Spleen (tissue), 11 donors: Measurements from ENCODE around the gene RORC. TPM values are rescaled to one million over a fixed set of nuclear protein-coding genes. Genes with fewer than 3 reads are reported as not detected.

Source experiments
- DNase-seq: peaks from one replicate; pipeline ENCODE4 v3.0.0-alpha.2; 2020
- H3K27ac ChIP-seq, 8 donors: fragments of 200-600 bp; sonication (generic) in 7 of 8; 1 replicate in 4 of 8; 2 replicates in 4 of 8; pipeline versions ENCODE4 v1.5.0 to v1.8.0; 2016 to 2021; ENCODE audit warnings: inconsistent platforms in 4 of 8, mild to moderate bottlenecking in 4 of 8, moderate library complexity in 1 of 8
- H3K27me3 ChIP-seq, 7 donors: fragments of 200-600 bp; sonication (generic) in 6 of 7; replicated peaks in 1 of 7; 1 replicate in 4 of 7; 2 replicates in 3 of 7; pipeline versions ENCODE4 v1.5.0 to v1.8.0; 2016 to 2021; ENCODE audit warnings: inconsistent platforms in 3 of 7, mild to moderate bottlenecking in 1 of 7
- H3K36me3 ChIP-seq, 6 donors: fragments of 200-600 bp; sonication (generic) in 5 of 6; 1 replicate in 4 of 6; 2 replicates in 2 of 6; pipeline versions ENCODE4 v1.5.0 to v1.8.0; 2016 to 2021; ENCODE audit warnings: inconsistent platforms in 2 of 6
- H3K4me1 ChIP-seq, 6 donors: fragments of 200-600 bp; sonication (generic) in 5 of 6; 1 replicate in 3 of 6; 2 replicates in 3 of 6; pipeline versions ENCODE4 v1.5.0 to v1.8.0; 2016 to 2021; ENCODE audit warnings: inconsistent platforms in 3 of 6
- H3K4me3 ChIP-seq, 8 donors: fragments of 200-600 bp; sonication (generic) in 7 of 8; 1 replicate in 4 of 8; 2 replicates in 4 of 8; pipeline versions ENCODE4 v1.5.0 to v1.8.0; 2016 to 2021; ENCODE audit warnings: inconsistent platforms in 4 of 8, mild to moderate bottlenecking in 4 of 8, moderate library complexity in 2 of 8
- H3K9me3 ChIP-seq, 8 donors: fragments of 200-600 bp; sonication (generic) in 7 of 8; 1 replicate in 4 of 8; 2 replicates in 4 of 8; pipeline versions ENCODE4 v1.5.0 to v1.8.0; 2016 to 2021; ENCODE audit warnings: inconsistent platforms in 4 of 8
- CTCF ChIP-seq, 11 experiments: fragments of 200-600 bp in 7 of 11; fragments of 450-650 bp in 4 of 11; sonication (generic) in 4 of 11; IDR thresholded peaks in 8 of 11; conservative IDR thresholded peaks in 3 of 11; 1 replicate in 7 of 11; 2 replicates in 4 of 11; pipeline versions ENCODE4 v1.4.0 to v1.8.0; 2016 to 2021; ENCODE audit warnings: antibody characterized with exemption in 11 of 11, inconsistent platforms in 4 of 11, mild to moderate bottlenecking in 1 of 11
- POLR2A ChIP-seq, 3 donors: fragments of 450-650 bp; IDR thresholded peaks; one replicate each; pipeline ENCODE4 v1.5.1; 2017; ENCODE audit warnings: antibody characterized with exemption in 3 of 3, mild to moderate bottlenecking in 1 of 3
- POLR2AphosphoS5 ChIP-seq, 3 donors: sonication (generic); formaldehyde crosslinking; IDR thresholded peaks; one replicate each; pipeline ENCODE4 v1.5.1; 2017; ENCODE audit warnings: antibody characterized with exemption in 3 of 3
- WGBS, 5 donors: extraction: QIAGEN DNeasy Blood & Tissue Kit in 3 of 5; methylation state at CpG; one replicate each; pipeline versions ENCODE4 v1.1.5 to v1.1.7; 2013 to 2018; 5-methylcytosine and 5-hydroxymethylcytosine counted together
- intact Hi-C: fragments of 100-400 bp; cut with DNase I; formaldehyde crosslinking; loops from one replicate; pipeline ENCODE4 v1.15.0; 2023; ENCODE audit warnings: low total_unique reads
- polyA plus RNA-seq, 3 donors: library from polyadenylated mRNA; stranded (reverse); fragments of 200-250 nt; gene quantifications; one replicate each; pipeline ENCODE4 v1.2.1, GENCODE V29; 2013
- total RNA-seq, 7 donors: library from RNA; depleted of rRNA in 3 of 7; stranded (reverse); fragments of >200 nt in 3 of 7; fragmentation: NEBNext Ultra II Directional in 4 of 7; extraction: Animal tissue kit (Norgen Biotek cat#: 25700) in 4 of 7; gene quantifications; one replicate each; pipeline versions ENCODE4 v1.1.0 to v1.2.1, GENCODE V29; 2016 to 2021
- donor health status: healthy with polysubstance abuse.
- donor health status: DM: no; HTN: no; CAD: no; lungs with moderate emphysema.
- donor health status: DM: no; HTN: no; CAD: no.
- donor health status: Bipolar disorder and iron deficiency.
- donor health status: healthy.
- donor health status: DM: no; HTN: no; CAD: no.
- donor health status: DM: yes; HTN: yes; CAD: no.

RORC gene
- total and polyA plus RNA-seq, 10 donors = 0.14 to 4.1 (median 1.6) TPM

- TF ChIP-seq POLR2AphosphoS5 (IDR thresholded peaks at IDR 0.05) = no peak
- TF ChIP-seq CTCF (IDR thresholded peaks at IDR 0.05 in 8 of 11, conservative IDR thresholded peaks at IDR 0.05 in 3 of 11) = no peak
- TF ChIP-seq POLR2A (IDR thresholded peaks at IDR 0.05) = no peak
- 41 to 50% (median 49%) methylated on average over 6 to 7 of the region's 7 CpGs for WGBS, 5 donors
- peaks cover 0 to 14% (median 3%) of the 10 kb centered on the region in 6 donors for H3K4me1 ChIP-seq
- H3K27me3 ChIP-seq = peaks cover 0 to 24% (median 0%) of the 10 kb centered on the region in 7 donors
- no peak for DNase-seq
- H3K4me3 ChIP-seq = no peak overlapping the region
- no peaks in the 10 kb centered on the region for H3K36me3 ChIP-seq
- no peaks in the 10 kb centered on the region for H3K9me3 ChIP-seq
- intact Hi-C loops = no loop called here
- peak overlapping the region in 2 of 8 donors; percentile 36 to 51 for H3K27ac ChIP-seq
Observed at GRCh38 chr1:151822404-151822803, 9.2 kb downstream of the RORC start.

- Histone ChIP-seq H3K4me3 (no peak overlapping the region), H3K27ac (no peak overlapping the region), H3K9me3 (no peaks in the 10 kb centered on the region), H3K4me1 (peaks cover 0 to 24% (median 9%) of the 10 kb centered on the region in 6 donors), H3K27me3 (peaks cover 0 to 15% (median 0%) of the 10 kb centered on the region in 7 donors), H3K36me3 (no peaks in the 10 kb centered on the region)
- no peak for DNase-seq
- TF ChIP-seq CTCF (IDR thresholded peaks at IDR 0.05 in 8 of 11, conservative IDR thresholded peaks at IDR 0.05 in 3 of 11) = no peak
- no peak for TF ChIP-seq POLR2AphosphoS5 (IDR thresholded peaks at IDR 0.05)
- TF ChIP-seq POLR2A (IDR thresholded peaks at IDR 0.05) = no peak
- intact Hi-C loops = no loop called here
- WGBS, 5 donors = 1 to 19% (median 5%) methylated on average over 2 of the region's 2 CpGs
Observed at GRCh38 chr1:151820940-151821339, 10.7 kb downstream of the RORC start.

GRCh38 chr1:151819976-151820623 lies 11.5 kb downstream of the RORC start:
- Histone ChIP-seq H3K4me3 (no peak overlapping the region), H3K27me3 (peaks cover 0 to 13% (median 0%) of the 10 kb centered on the region in 7 donors), H3K36me3 (no peaks in the 10 kb centered on the region), H3K27ac (no peak overlapping the region), H3K9me3 (no peaks in the 10 kb centered on the region), H3K4me1 (peaks cover 0 to 33% (median 16%) of the 10 kb centered on the region in 6 donors)
- intact Hi-C loops = no loop called here
- TF ChIP-seq CTCF (IDR thresholded peaks at IDR 0.05 in 8 of 11, conservative IDR thresholded peaks at IDR 0.05 in 3 of 11) (no peak), POLR2AphosphoS5 (IDR thresholded peaks at IDR 0.05) (no peak), POLR2A (IDR thresholded peaks at IDR 0.05) (no peak)
- DNase-seq = no peak
- WGBS, 5 donors = 68 to 70% (median 69%) methylated on average over 7 of the region's 7 CpGs

DNA sequence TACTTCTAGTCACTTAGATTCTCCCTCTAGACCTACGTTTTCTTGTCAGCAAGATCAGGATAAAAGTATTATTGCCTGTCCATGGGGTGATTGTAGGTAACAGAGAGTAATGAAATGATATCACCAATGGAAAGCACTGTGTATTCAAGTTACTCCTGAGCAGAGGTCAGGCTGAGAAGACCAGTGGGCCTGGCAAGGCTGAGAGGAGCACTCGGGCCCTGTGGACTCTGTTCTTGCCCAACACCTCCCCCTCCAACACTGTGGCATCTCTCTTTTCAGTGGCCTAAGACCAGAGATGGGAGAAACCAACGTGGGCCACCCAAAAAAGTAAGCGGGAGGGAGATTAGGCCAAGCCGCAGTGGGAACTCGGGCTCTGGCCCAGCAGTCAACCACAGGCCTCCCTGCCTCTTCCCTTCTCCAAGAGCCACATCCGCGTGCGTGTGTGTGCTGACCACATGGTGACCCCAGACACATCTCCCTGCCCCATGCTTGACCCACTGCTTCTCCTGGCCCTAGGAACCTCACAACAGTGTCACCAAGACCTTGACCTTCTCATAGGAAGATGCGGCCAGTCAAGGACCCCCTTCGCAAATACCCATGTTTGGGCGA lies 12.3 kb downstream of the RORC start:
- intact Hi-C loops = no loop called here
- DNase-seq = no peak
- no peak for TF ChIP-seq POLR2A (IDR thresholded peaks at IDR 0.05)
- TF ChIP-seq CTCF (IDR thresholded peaks at IDR 0.05 in 8 of 11, conservative IDR thresholded peaks at IDR 0.05 in 3 of 11) = no peak
- TF ChIP-seq POLR2AphosphoS5 (IDR thresholded peaks at IDR 0.05) = no peak
- Histone ChIP-seq H3K4me1 (peaks cover 0 to 34% (median 20%) of the 10 kb centered on the region in 6 donors), H3K27me3 (peaks cover 0 to 13% (median 0%) of the 10 kb centered on the region in 7 donors), H3K27ac (no peak overlapping the region), H3K9me3 (no peaks in the 10 kb centered on the region), H3K36me3 (no peaks in the 10 kb centered on the region), H3K4me3 (no peak overlapping the region)
- WGBS, 5 donors = 70 to 94% (median 87%) methylated on average over 9 to 12 of the region's 12 CpGs
